ENCODE measurements around the gene EYS.

EYS gene

DNA sequence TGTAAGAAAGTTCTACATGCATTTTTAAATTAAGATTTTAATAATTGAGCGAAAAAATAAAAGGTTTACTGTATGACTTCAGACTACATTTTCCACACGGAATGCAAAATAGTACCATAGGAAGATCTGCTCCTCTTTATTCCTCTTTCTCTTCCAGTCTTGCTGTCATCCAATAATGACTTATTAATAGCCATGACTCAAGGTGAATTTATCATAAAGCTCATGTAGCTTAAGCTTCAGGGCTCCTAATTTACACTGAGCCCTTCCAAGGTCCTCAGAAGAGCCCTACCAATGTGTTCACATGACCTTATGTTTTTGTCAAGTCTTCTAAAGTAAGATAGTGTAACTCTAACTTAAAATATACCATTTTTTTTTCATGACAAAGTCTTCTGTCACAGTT, 1561.4 kb downstream of the EYS start:
- TF ChIP-seq YY1 (IDR thresholded peaks at IDR 0.05; ENCODE audit: insufficient read depth, insufficient read length) (no peak), ZNF274 (IDR thresholded peaks at IDR 0.05; ENCODE audit: low read depth, low read length) (no peak), SUZ12 (IDR thresholded peaks at IDR 0.05; ENCODE audit: extremely low read depth, insufficient read depth, insufficient read length) (no peak)

DNA sequence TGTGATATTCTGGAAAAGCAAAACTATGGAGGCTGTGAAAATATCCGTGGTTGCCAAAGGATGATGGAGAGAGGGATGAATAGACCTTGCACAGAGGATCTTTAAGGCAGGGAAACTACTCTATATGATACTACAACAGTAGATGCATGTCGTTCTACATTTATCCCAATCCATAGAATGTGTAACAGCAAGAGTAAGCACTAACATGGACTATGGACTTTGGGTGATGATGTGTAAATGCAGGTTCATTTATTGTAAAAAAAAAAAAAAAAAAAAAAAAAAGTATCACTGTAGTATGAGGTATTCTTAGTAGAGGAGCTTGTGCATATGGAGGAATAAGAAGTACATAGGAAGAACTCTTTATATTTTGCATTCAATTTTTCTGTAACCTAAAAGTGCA, 1563.9 kb downstream of the EYS start:
- no peak for DNase-seq (ENCODE audit: low read depth, low spot score)
- no peak for TF ChIP-seq ZNF274 (IDR thresholded peaks at IDR 0.05; ENCODE audit: low read depth, low read length)
- no peak for TF ChIP-seq YY1 (IDR thresholded peaks at IDR 0.05; ENCODE audit: insufficient read depth, insufficient read length)
- no peak for TF ChIP-seq SUZ12 (IDR thresholded peaks at IDR 0.05; ENCODE audit: extremely low read depth, insufficient read depth, insufficient read length)

More for the DNA sequence above, 1561.4 kb downstream of the EYS start:
- Histone ChIP-seq H3K36me3 (ENCODE audit: insufficient read depth, insufficient read length, low read length) (no peaks in the 10 kb centered on the region), H3K4me3 (ENCODE audit: insufficient read length, low read depth) (no peak overlapping the region), H3K4me1 (ENCODE audit: insufficient read depth, insufficient read length) (no peaks in the 10 kb centered on the region), H3K9ac (ENCODE audit: insufficient read length, low read depth) (no peak overlapping the region), H3K9me3 (ENCODE audit: insufficient read depth, low read length) (no peaks in the 10 kb centered on the region), H3K27me3 (ENCODE audit: insufficient read depth, insufficient read length) (no peaks in the 10 kb centered on the region)
- no peak for DNase-seq (ENCODE audit: low read depth, low spot score)

DNA sequence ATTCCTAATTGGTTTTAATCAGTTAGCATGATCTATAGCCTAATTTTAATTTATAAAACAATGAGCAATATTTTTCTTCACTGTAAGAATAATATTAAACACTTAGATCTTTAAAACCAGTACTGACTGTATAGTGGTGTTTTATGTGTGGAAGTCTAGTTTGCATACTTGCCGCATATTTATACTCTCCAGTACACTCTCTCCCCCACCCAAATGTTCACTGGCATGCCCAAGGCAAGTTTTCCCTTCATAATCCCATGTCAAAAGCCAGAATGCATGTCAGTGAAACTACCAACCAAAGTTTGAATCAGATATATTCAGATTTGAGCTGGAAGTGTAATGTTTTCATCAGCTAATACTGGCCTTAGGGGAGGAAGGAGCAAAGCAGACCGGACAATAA, 1565.3 kb downstream of the EYS start:
- DNase-seq (ENCODE audit: low read depth, low spot score) = no peak
- Histone ChIP-seq H3K9me3 (ENCODE audit: insufficient read depth, low read length) (no peaks in the 10 kb centered on the region), H3K9ac (ENCODE audit: insufficient read length, low read depth) (no peak overlapping the region), H3K4me3 (ENCODE audit: insufficient read length, low read depth) (no peak overlapping the region), H3K4me1 (ENCODE audit: insufficient read depth, insufficient read length) (no peaks in the 10 kb centered on the region), H3K36me3 (ENCODE audit: insufficient read depth, insufficient read length, low read length) (no peaks in the 10 kb centered on the region), H3K27me3 (ENCODE audit: insufficient read depth, insufficient read length) (no peaks in the 10 kb centered on the region)
- TF ChIP-seq ZNF274 (IDR thresholded peaks at IDR 0.05; ENCODE audit: low read depth, low read length) = no peak
- no peak for TF ChIP-seq SUZ12 (IDR thresholded peaks at IDR 0.05; ENCODE audit: extremely low read depth, insufficient read depth, insufficient read length)
- no peak for TF ChIP-seq YY1 (IDR thresholded peaks at IDR 0.05; ENCODE audit: insufficient read depth, insufficient read length)

More for the DNA sequence above, 1563.9 kb downstream of the EYS start:
- no peak overlapping the region for H3K4me3 ChIP-seq (ENCODE audit: insufficient read length, low read depth)
- H3K9me3 ChIP-seq (ENCODE audit: insufficient read depth, low read length) = no peaks in the 10 kb centered on the region
- no peaks in the 10 kb centered on the region for H3K4me1 ChIP-seq (ENCODE audit: insufficient read depth, insufficient read length)
- no peaks in the 10 kb centered on the region for H3K27me3 ChIP-seq (ENCODE audit: insufficient read depth, insufficient read length)
- H3K36me3 ChIP-seq (ENCODE audit: insufficient read depth, insufficient read length, low read length) = no peaks in the 10 kb centered on the region
- no peak overlapping the region for H3K9ac ChIP-seq (ENCODE audit: insufficient read length, low read depth)

DNA sequence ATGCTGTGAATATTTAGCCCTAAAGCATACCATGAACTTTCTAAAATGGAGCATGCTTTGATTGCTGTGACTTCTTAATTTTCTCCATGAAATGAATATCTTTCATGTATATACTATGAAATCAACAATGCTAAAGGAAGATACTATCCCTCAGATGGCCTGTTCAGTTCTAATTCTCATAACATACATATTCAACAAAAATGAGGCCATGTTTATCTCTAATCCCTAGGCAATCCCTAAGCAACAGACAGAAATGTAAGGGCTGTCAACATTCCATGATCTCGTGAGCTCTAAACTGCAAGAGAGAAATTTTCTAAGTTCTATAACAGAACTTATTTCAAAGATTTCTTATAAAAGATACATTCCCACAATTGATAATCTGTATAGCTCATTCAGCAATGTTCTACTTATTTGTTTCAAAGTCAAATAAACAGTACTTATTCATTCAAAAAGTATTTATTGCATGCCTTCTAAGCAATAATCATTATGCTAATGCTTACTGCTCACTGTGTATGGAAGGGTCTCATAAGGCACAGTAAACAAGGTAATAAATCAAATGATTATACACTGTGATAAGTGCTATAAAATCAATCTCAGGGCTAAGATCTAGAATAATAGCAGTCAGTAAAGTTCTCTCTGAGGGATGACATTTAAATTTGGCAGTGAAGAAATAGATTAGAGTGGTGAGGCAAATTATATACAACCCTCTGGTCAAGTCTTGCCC, 1578.6 kb downstream of the EYS start:
- no peak overlapping the region for H3K9ac ChIP-seq (ENCODE audit: insufficient read length, low read depth)
- H3K4me1 ChIP-seq (ENCODE audit: insufficient read depth, insufficient read length) = no peaks in the 10 kb centered on the region
- no peak for DNase-seq (ENCODE audit: low read depth, low spot score)
- H3K27me3 ChIP-seq (ENCODE audit: insufficient read depth, insufficient read length) = no peaks in the 10 kb centered on the region
- TF ChIP-seq SUZ12 (IDR thresholded peaks at IDR 0.05; ENCODE audit: extremely low read depth, insufficient read depth, insufficient read length) (no peak), YY1 (IDR thresholded peaks at IDR 0.05; ENCODE audit: insufficient read depth, insufficient read length) (no peak), ZNF274 (IDR thresholded peaks at IDR 0.05; ENCODE audit: low read depth, low read length) (no peak)
- no peaks in the 10 kb centered on the region for H3K36me3 ChIP-seq (ENCODE audit: insufficient read depth, insufficient read length, low read length)
- no peaks in the 10 kb centered on the region for H3K9me3 ChIP-seq (ENCODE audit: insufficient read depth, low read length)
- no peak overlapping the region for H3K4me3 ChIP-seq (ENCODE audit: insufficient read length, low read depth)

DNA sequence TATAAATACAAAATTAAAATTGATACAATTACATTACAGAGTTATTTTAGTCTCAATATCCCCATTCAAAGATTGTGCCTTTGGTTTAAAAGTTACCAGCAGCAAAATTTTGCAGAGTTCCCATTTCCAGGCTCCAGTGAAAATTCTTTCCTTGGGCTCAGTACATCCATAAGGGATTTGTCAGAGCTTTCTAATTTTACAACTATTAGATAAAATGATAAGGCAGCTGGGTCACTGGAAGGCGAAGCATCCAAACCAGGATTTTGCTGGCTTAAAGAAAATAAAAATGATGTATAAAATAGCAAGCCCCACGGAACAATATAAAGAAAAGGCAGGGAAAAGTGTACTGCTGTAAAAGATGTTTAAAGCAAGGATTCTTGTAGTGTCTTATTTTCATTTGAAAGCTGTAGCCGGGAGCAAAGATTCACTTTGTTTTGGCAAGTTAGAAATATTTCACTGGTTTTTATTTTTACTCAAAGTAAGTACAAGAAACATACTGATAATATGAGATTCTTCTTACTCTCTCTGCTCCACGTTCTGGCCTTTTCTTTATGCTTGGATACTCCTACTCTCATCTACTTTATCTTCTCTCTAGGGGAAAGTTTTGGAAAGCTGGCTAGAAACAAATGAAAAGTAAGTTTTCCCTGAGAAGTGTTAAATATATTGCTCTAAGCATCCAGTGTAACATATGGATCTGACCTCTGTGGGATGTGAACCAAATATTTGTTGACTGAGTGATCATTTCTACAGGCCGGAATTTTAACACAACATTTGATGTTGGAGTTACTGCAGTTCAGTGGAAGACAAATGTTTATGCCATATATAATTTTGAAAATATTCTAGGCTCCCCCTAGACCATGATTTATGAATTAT, 1583.0 kb downstream of the EYS start:
- TF ChIP-seq ZNF274 (IDR thresholded peaks at IDR 0.05; ENCODE audit: low read depth, low read length) = no peak
- no peak for TF ChIP-seq YY1 (IDR thresholded peaks at IDR 0.05; ENCODE audit: insufficient read depth, insufficient read length)
- TF ChIP-seq SUZ12 (IDR thresholded peaks at IDR 0.05; ENCODE audit: extremely low read depth, insufficient read depth, insufficient read length) = no peak
- H3K9me3 ChIP-seq (ENCODE audit: insufficient read depth, low read length) = no peaks in the 10 kb centered on the region
- H3K4me1 ChIP-seq (ENCODE audit: insufficient read depth, insufficient read length) = no peaks in the 10 kb centered on the region
- no peaks in the 10 kb centered on the region for H3K36me3 ChIP-seq (ENCODE audit: insufficient read depth, insufficient read length, low read length)
- no peaks in the 10 kb centered on the region for H3K27me3 ChIP-seq (ENCODE audit: insufficient read depth, insufficient read length)
- no peak for DNase-seq (ENCODE audit: low read depth, low spot score)
- no peak overlapping the region for H3K9ac ChIP-seq (ENCODE audit: insufficient read length, low read depth)
- H3K4me3 ChIP-seq (ENCODE audit: insufficient read length, low read depth) = no peak overlapping the region

DNA sequence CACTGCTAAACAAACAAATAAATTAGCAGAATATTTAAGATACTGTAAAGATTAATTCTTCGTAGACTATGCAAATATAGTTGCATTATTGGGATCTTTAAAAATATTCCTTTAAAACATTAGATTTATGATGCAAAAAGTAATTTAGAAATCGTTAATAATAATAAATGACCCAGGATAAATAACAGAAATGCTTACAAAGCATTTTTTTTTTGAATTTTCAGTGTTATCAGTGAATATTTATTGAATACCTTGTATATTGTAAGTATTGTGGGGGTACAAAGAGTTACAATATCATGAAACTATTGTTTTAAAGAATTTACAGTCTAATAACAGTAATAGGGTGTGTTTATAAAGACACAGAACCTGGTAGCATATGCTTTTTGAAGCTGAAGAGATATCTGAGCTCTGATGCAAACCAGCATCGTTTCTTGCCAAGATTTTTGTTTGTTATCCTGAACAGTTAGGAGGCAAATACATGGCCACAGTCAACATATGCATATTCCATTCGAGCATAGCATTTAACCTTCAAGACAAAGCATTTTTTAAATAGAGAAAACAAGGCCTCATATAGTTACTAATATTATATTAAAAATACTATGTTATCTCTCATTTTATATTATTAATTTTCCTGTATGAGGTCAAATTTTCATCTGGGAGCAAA, 1584.2 kb downstream of the EYS start:
- TF ChIP-seq SUZ12 (IDR thresholded peaks at IDR 0.05; ENCODE audit: extremely low read depth, insufficient read depth, insufficient read length) = no peak
- TF ChIP-seq YY1 (IDR thresholded peaks at IDR 0.05; ENCODE audit: insufficient read depth, insufficient read length) = no peak
- TF ChIP-seq ZNF274 (IDR thresholded peaks at IDR 0.05; ENCODE audit: low read depth, low read length) = no peak
- Histone ChIP-seq H3K36me3 (ENCODE audit: insufficient read depth, insufficient read length, low read length) (no peaks in the 10 kb centered on the region), H3K9ac (ENCODE audit: insufficient read length, low read depth) (no peak overlapping the region), H3K4me3 (ENCODE audit: insufficient read length, low read depth) (no peak overlapping the region), H3K9me3 (ENCODE audit: insufficient read depth, low read length) (no peaks in the 10 kb centered on the region), H3K27me3 (ENCODE audit: insufficient read depth, insufficient read length) (no peaks in the 10 kb centered on the region), H3K4me1 (ENCODE audit: insufficient read depth, insufficient read length) (no peaks in the 10 kb centered on the region)
- no peak for DNase-seq (ENCODE audit: low read depth, low spot score)
